H1 (cell line): ENCODE data around the gene OR6C74. TPM values are rescaled to one million over a fixed set of nuclear protein-coding genes. Genes with fewer than 3 reads are reported as not detected.

ENCODE experiments used
- CTCF ChIA-PET: fragments of 300-600 bp; sonication (Branson Sonifier 250); formaldehyde crosslinking; loops from one replicate; lab custom pipeline; 2021; ENCODE audit not compliant: partially characterized antibody; lab: Charles Lee
- POLR2A ChIA-PET: fragments of 300-600 bp; sonication (Branson Sonifier 250); formaldehyde crosslinking; loops from one replicate; lab custom pipeline; 2021; ENCODE audit warnings: inconsistent platforms; ENCODE audit not compliant: partially characterized antibody; lab: Charles Lee
- DNase-seq, 2 experiments: peaks; one replicate each; pipeline versions ENCODE4 v3.0.0 to v3.0.0-alpha.2; 2010 to 2022; ENCODE audit warnings: low spot score in 2 of 2, low read depth in 1 of 2, mixed read lengths in 1 of 2
- FAIRE-seq: peaks from 2 replicates; lab custom pipeline; 2011; peaks lifted over from hg19 to GRCh38; lab: Jason Lieb, UNC
- H2AFZ ChIP-seq: 2 replicates; pipeline ENCODE4 v1.8.1; 2012; ENCODE audit warnings: low read length, inconsistent platforms
- H2AK5ac ChIP-seq: 2 replicates; pipeline ENCODE4 v1.6.1; 2013; ENCODE audit warnings: low read depth, low read length
- H2BK120ac ChIP-seq: replicated peaks from 2 replicates; pipeline ENCODE3; 2013; ENCODE audit warnings: low read depth, low read length, inconsistent platforms
- H2BK12ac ChIP-seq: 2 replicates; pipeline ENCODE4 v1.6.1; 2013; ENCODE audit warnings: low read depth, low read length
- H2BK15ac ChIP-seq: 2 replicates; pipeline ENCODE4 v1.6.1; 2013; ENCODE audit warnings: low read length
- H2BK20ac ChIP-seq: 2 replicates; pipeline ENCODE4 v1.6.1; 2013; ENCODE audit warnings: low read length
- H2BK5ac ChIP-seq: 2 replicates; pipeline ENCODE4 v1.6.1; 2013; ENCODE audit warnings: low read depth, low read length
- H3K14ac ChIP-seq: 2 replicates; pipeline ENCODE4 v1.6.1; 2013; ENCODE audit warnings: inconsistent platforms; ENCODE audit not compliant: insufficient read length
- H3K18ac ChIP-seq: 2 replicates; pipeline ENCODE4 v1.6.1; 2013; ENCODE audit warnings: low read length; ENCODE audit errors: extremely low read depth
- H3K23ac ChIP-seq: 2 replicates; pipeline ENCODE4 v1.6.1; 2013; ENCODE audit warnings: inconsistent platforms; ENCODE audit not compliant: insufficient read length
- H3K23me2 ChIP-seq: 2 replicates; pipeline ENCODE4 v1.6.1; 2013; ENCODE audit warnings: low read depth, low read length
- H3K27ac ChIP-seq: 2 replicates; pipeline ENCODE4 v1.6.1; 2011; ENCODE audit warnings: low read depth, low read length, inconsistent platforms
- H3K27me3 ChIP-seq, 4 experiments: replicated peaks in 1 of 4; 1 replicate in 1 of 4; 2 replicates in 3 of 4; pipeline versions ENCODE4 v1.6.1 to v1.8.1; 2011 to 2013; ENCODE audit warnings: low read length in 3 of 4, mild to moderate bottlenecking in 3 of 4, inconsistent platforms in 2 of 4, mixed read lengths in 2 of 4, moderate library complexity in 1 of 4; ENCODE audit not compliant: control insufficient read depth in 3 of 4, insufficient read depth in 3 of 4; ENCODE audit errors: extremely low read depth in 1 of 4
- H3K36me3 ChIP-seq, 4 experiments: 2 replicates each; pipeline versions ENCODE4 v1.6.1 to v1.8.1; 2011 to 2013; ENCODE audit warnings: mild to moderate bottlenecking in 4 of 4, low read length in 3 of 4, moderate library complexity in 2 of 4, control low read depth in 1 of 4, inconsistent platforms in 1 of 4; ENCODE audit not compliant: insufficient read depth in 4 of 4, control insufficient read depth in 2 of 4
- H3K4ac ChIP-seq: replicated peaks from 2 replicates; pipeline ENCODE3; 2013; ENCODE audit warnings: low read length, low read depth, mixed read lengths, inconsistent platforms; ENCODE audit not compliant: insufficient read length
- H3K4me1 ChIP-seq, 4 experiments: replicated peaks in 1 of 4; 1 replicate in 1 of 4; 2 replicates in 3 of 4; pipeline versions ENCODE4 v1.6.1 to v1.8.1; 2011 to 2013; ENCODE audit warnings: low read length in 3 of 4, inconsistent platforms in 2 of 4, mixed read lengths in 1 of 4; ENCODE audit not compliant: insufficient read depth in 4 of 4, control insufficient read depth in 3 of 4
- H3K4me2 ChIP-seq, 2 experiments: 2 replicates each; pipeline versions ENCODE4 v1.6.1 to v1.8.1; 2011 to 2013; ENCODE audit warnings: low read depth in 2 of 2, low read length in 2 of 2, control low read depth in 1 of 2, inconsistent platforms in 1 of 2, mild to moderate bottlenecking in 1 of 2; ENCODE audit not compliant: insufficient read depth in 1 of 2
- H3K4me3 ChIP-seq, 4 experiments: fragments of 200-600, 300-600 bp in 1 of 4; sonication (generic), shearing (Covaris generic), sonication (Bioruptor Twin) in 1 of 4; 2 replicates each; pipeline versions ENCODE4 v1.5.1 to v1.8.1; 2011 to 2016; ENCODE audit warnings: low read length in 4 of 4, low read depth in 3 of 4, control low read depth in 2 of 4, inconsistent platforms in 2 of 4, mild to moderate bottlenecking in 2 of 4, mixed read lengths in 1 of 4, moderate library complexity in 1 of 4; ENCODE audit not compliant: insufficient read depth in 2 of 4; ENCODE audit errors: extremely low read depth in 1 of 4
- H3K56ac ChIP-seq: replicated peaks from 2 replicates; pipeline ENCODE3; 2013; ENCODE audit warnings: low read depth, mild to moderate bottlenecking, mixed read lengths, low read length, inconsistent platforms; ENCODE audit not compliant: insufficient read length
- H3K79me1 ChIP-seq: 2 replicates; pipeline ENCODE4 v1.6.1; 2013; ENCODE audit warnings: low read depth, low read length, control low read depth
- H3K79me2 ChIP-seq, 2 experiments: 2 replicates each; pipeline versions ENCODE4 v1.6.1 to v1.8.1; 2012 to 2013; ENCODE audit warnings: low read length in 2 of 2, mild to moderate bottlenecking in 2 of 2, inconsistent platforms in 1 of 2; ENCODE audit not compliant: insufficient read depth in 2 of 2, control insufficient read depth in 1 of 2
- H3K9ac ChIP-seq, 4 experiments: replicated peaks in 1 of 4; 1 replicate in 1 of 4; 2 replicates in 3 of 4; pipeline versions ENCODE4 v1.6.1 to v1.8.1; 2011 to 2013; ENCODE audit warnings: low read depth in 3 of 4, low read length in 3 of 4, control low read depth in 2 of 4, mild to moderate bottlenecking in 2 of 4, moderate library complexity in 2 of 4, inconsistent platforms in 1 of 4; ENCODE audit errors: extremely low read depth in 1 of 4
- H3K9me3 ChIP-seq, 2 experiments: 2 replicates each; pipeline versions ENCODE4 v1.6.1 to v1.8.1; 2012 to 2013; ENCODE audit warnings: mild to moderate bottlenecking in 2 of 2, moderate library complexity in 2 of 2, control low read depth in 1 of 2, inconsistent platforms in 1 of 2, low read depth in 1 of 2, low read length in 1 of 2, mixed read lengths in 1 of 2; ENCODE audit not compliant: insufficient read depth in 2 of 2
- H4K20me1 ChIP-seq, 2 experiments: replicated peaks in 1 of 2; 2 replicates each; pipeline versions ENCODE3 to v1.8.1; 2011 to 2013; ENCODE audit warnings: inconsistent platforms in 2 of 2, low read length in 2 of 2, mild to moderate bottlenecking in 1 of 2; ENCODE audit not compliant: insufficient read depth in 2 of 2, control insufficient read depth in 1 of 2
- H4K5ac ChIP-seq: 2 replicates; pipeline ENCODE4 v1.6.1; 2013; ENCODE audit warnings: low read length, low read depth, mixed read lengths, inconsistent platforms; ENCODE audit not compliant: insufficient read length
- H4K8ac ChIP-seq: 2 replicates; pipeline ENCODE4 v1.8.0; 2013; ENCODE audit warnings: mild to moderate bottlenecking, moderate library complexity, low read length, inconsistent platforms; ENCODE audit not compliant: insufficient read depth; ENCODE audit errors: extremely low read depth
- H4K91ac ChIP-seq: replicated peaks from 2 replicates; pipeline ENCODE3; 2013; ENCODE audit warnings: low read length, mixed read lengths, inconsistent platforms; ENCODE audit not compliant: insufficient read length
- CBX8 ChIP-seq: fragments of 300-800, 300-1000 bp; sonication (generic); IDR thresholded peaks from 2 replicates; pipeline ENCODE4 v1.7.1; 2016; ENCODE audit warnings: low read depth, low read length, borderline replicate concordance
- CEBPB ChIP-seq: IDR thresholded peaks from 2 replicates; pipeline ENCODE4 v1.6.1; 2012; ENCODE audit warnings: low read depth, low read length
- CREB1 ChIP-seq: IDR thresholded peaks from 2 replicates; pipeline ENCODE4 v1.6.1; 2012; ENCODE audit warnings: inconsistent platforms
- NANOG ChIP-seq: IDR thresholded peaks from 2 replicates; pipeline ENCODE4 v1.6.1; 2011; ENCODE audit warnings: low read length, low read depth, mild to moderate bottlenecking, inconsistent platforms; ENCODE audit not compliant: insufficient read depth, poor library complexity, severe bottlenecking
- PHF8 ChIP-seq: fragments of 200-600 bp; sonication (generic); conservative IDR thresholded peaks from 2 replicates; pipeline ENCODE4 v1.7.1; 2012; ENCODE audit warnings: low read depth, mild to moderate bottlenecking, inconsistent platforms, low read length, moderate library complexity
- SIRT6 ChIP-seq: IDR thresholded peaks from one replicate; pipeline ENCODE4 v1.7.1; 2012; ENCODE audit warnings: low read length, inconsistent platforms
- SIX5 ChIP-seq: IDR thresholded peaks from 2 replicates; pipeline ENCODE4 v1.6.1; 2011; ENCODE audit warnings: mild to moderate bottlenecking, low read depth, low read length
- WGBS, 2 experiments: shearing (Covaris generic) in 1 of 2; methylation state at CpG; one replicate each; pipeline versions ENCODE4 v1.1.6 to v1.1.7; 2013 to 2015; ENCODE audit warnings: low lambda C conversion rate in 2 of 2, mixed read lengths in 2 of 2, inconsistent platforms in 1 of 2, low coverage in 1 of 2, missing lambda C conversion rate in 1 of 2; ENCODE audit not compliant: insufficient replicate concordance in 2 of 2, insufficient coverage in 1 of 2, insufficient read length in 1 of 2; ENCODE audit errors: extremely low coverage in 1 of 2, missing lambda C conversion rate in 1 of 2; 5-methylcytosine and 5-hydroxymethylcytosine counted together
- polyA plus RNA-seq, 7 experiments: library from polyadenylated mRNA; depleted of rRNA in 3 of 7; stranded (reverse) in 5 of 7; unstranded in 2 of 7; fragments of >200 nt in 5 of 7; fragments of 200-250 nt in 2 of 7; gene quantifications; 1 replicate in 5 of 7; 2 replicates in 1 of 7; 4 replicates in 1 of 7; pipeline versions ENCODE4 v1.2.1 to v1.2.3, GENCODE V29; 2011 to 2013; ENCODE audit warnings: missing spikeins in 2 of 7, mixed read lengths in 2 of 7
- total RNA-seq: library from RNA; stranded (reverse); fragmentation: NEBNext Ultra II Directional; extraction: Animal tissue kit (Norgen Biotek cat#: 25700); gene quantifications from 2 replicates; pipeline ENCODE4 v1.2.1, GENCODE V29; 2021

Gene OR6C74
- total and polyA plus RNA-seq, 2 of the 8 experiments (the other 6 are each of a cell fraction or from before 2014, with no cell fraction given): not detected

DNA sequence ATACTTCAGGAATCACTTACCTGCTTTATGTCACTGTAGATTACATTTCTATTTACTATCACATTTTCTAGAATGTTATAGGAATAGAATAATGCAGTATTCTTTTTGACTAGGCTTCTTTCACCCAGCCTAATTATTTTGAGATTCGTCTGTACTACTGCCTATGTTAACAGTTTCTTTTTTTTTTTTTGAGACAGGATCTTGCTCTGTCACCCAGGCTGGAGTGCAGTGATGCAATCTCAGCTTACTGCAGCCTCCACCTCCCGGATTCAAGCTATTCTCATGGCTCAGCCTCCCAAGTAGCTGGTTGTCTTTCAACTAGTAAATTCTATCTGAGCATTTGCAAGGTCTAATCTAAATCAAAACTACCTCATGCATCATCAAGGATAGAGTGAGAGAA, 45.6 kb downstream of the OR6C74 start:
- Histone ChIP-seq H3K27me3 (no peaks in the 10 kb centered on the region), H2BK120ac (no peak overlapping the region), H3K23me2 (no peaks in the 10 kb centered on the region), H2BK12ac (no peak overlapping the region), H4K20me1 (no peaks in the 10 kb centered on the region), H3K56ac (no peak overlapping the region), H3K4ac (no peak overlapping the region), H2BK5ac (no peak overlapping the region), H3K4me1 (no peaks in the 10 kb centered on the region), H3K14ac (no peak overlapping the region), H3K79me2 (no peaks in the 10 kb centered on the region), H3K36me3 (no peaks in the 10 kb centered on the region), H2BK20ac (no peak overlapping the region), H4K8ac (no peak overlapping the region), H3K23ac (no peak overlapping the region), H3K18ac (no peak overlapping the region), H3K4me3 (no peak overlapping the region), H2BK15ac (no peak overlapping the region), H3K9ac (no peak overlapping the region), H3K9me3 (no peaks in the 10 kb centered on the region), H4K91ac (no peak overlapping the region), H3K4me2 (no peak overlapping the region), H4K5ac (no peak overlapping the region), H3K79me1 (no peaks in the 10 kb centered on the region), H3K27ac (no peak overlapping the region), H2AFZ (no peak overlapping the region), H2AK5ac (no peak overlapping the region)
- no peak for TF ChIP-seq SIRT6
- peak; percentile 54 for TF ChIP-seq CEBPB
- no peak for TF ChIP-seq NANOG
- no peak for TF ChIP-seq SIX5
- TF ChIP-seq PHF8: no peak
- no peak for TF ChIP-seq CBX8
- TF ChIP-seq CREB1: no peak
- FAIRE-seq (no peak), DNase-seq (no peak)
- WGBS, 2 experiments: 76% methylated on average over 2 of the region's 2 CpGs; no CpG with 5 or more reads in 1 of the 2 experiments
- POLR2A ChIA-PET: no interaction called here
- CTCF ChIA-PET: interaction anchor here (0.9 to 1.3 kb wide), 2 partner anchors 11 to 328 kb away, joined by 3 to 5 read pairs; no protein-coding TSS in a partner anchor
